ENCODE measurements around the gene ANKAR. TPM values are rescaled to one million over a fixed set of nuclear protein-coding genes. Genes with fewer than 3 reads are reported as not detected.

Gene ANKAR
- total and polyA plus RNA-seq, 2 of the 4 experiments (the other 2 are of a cell fraction), result 0.96 to 2.2 TPM

- Histone ChIP-seq H3K4me2 (ENCODE audit: low read depth, low read length) (0 out of 2 replicates have a peak overlapping the region, but pooled peaks have one; percentile 2), H3K9ac (ENCODE audit: low read depth, low read length) (no peak overlapping the region), H4K91ac (ENCODE audit: insufficient read depth, low read depth, low read length) (no peak overlapping the region), H4K5ac (ENCODE audit: low read depth, low read length) (no peak overlapping the region), H2BK15ac (ENCODE audit: low read depth, low read length) (no peak overlapping the region), H3K18ac (ENCODE audit: low read depth, low read length) (no peak overlapping the region), H3K9me3 (ENCODE audit: control insufficient read depth, insufficient read depth, low read length) (no peaks in the 10 kb centered on the region), H3K27ac (ENCODE audit: insufficient read depth, low read length) (no peak overlapping the region), H3K79me1 (ENCODE audit: low read depth in 1 of 2, low read length in 2 of 2) (peaks cover 9 to 11% of the 10 kb centered on the region in 2 experiments; a peak in 2 of 4 replicates), H2AFZ (replicated peaks; ENCODE audit: low read length, poor library complexity) (no peak overlapping the region), H3K4me3 (ENCODE audit: insufficient read depth, low read depth, low read length) (no peak overlapping the region), H2BK120ac (ENCODE audit: low read depth, low read length) (no peak overlapping the region), H3K9me1 (ENCODE audit: insufficient read depth, low read length) (no peaks in the 10 kb centered on the region), H2BK5ac (ENCODE audit: low read depth, low read length, poor library complexity, severe bottlenecking) (no peak overlapping the region), H4K20me1 (ENCODE audit: insufficient read depth, low read length) (peaks cover 4% of the 10 kb centered on the region; the same call in 1 of the 2 replicates), H3K23ac (ENCODE audit: low read depth, low read length) (no peak overlapping the region), H3K14ac (replicated peaks; ENCODE audit: low read depth, low read length) (no peak overlapping the region), H2AK9ac (replicated peaks; ENCODE audit: low read depth, low read length, poor library complexity) (no peak overlapping the region), H2AK5ac (ENCODE audit: low read depth, low read length) (no peak overlapping the region), H3K56ac (ENCODE audit: extremely low read depth, insufficient read depth, low read length) (no peak overlapping the region), H3K27me3 (ENCODE audit: control insufficient read depth, insufficient read depth, low read length) (no peaks in the 10 kb centered on the region), H3K36me3 (ENCODE audit: control insufficient read depth, insufficient read depth, low read length) (0 out of 2 replicates have a peak, but pooled peaks cover 1% of the 10 kb centered on the region), H3K4me1 (ENCODE audit: control insufficient read depth, insufficient read depth, low read length) (peaks cover 7% of the 10 kb centered on the region; the same call in 1 of the 2 replicates), H4K8ac (ENCODE audit: low read depth in 2 of 2, low read length in 2 of 2) (no peak overlapping the region), H3K4ac (ENCODE audit: low read depth, low read length) (no peak overlapping the region), H2BK20ac (ENCODE audit: low read depth, low read length) (no peak overlapping the region)
- ATAC-seq (ENCODE audit: low read depth) (peak; percentile 86), DNase-seq (peak; percentile 78)
- ChIA-PET POLR2A (ENCODE audit: unreplicated experiment) (no interaction called here), CTCF (no interaction called here)
- no TSS peak for BruUV-seq (replicated peaks)
- intact Hi-C loops (cut with micrococcal nuclease) (no loop called here), in situ Hi-C loops (cut with MboI; ENCODE audit: low sequenced_read_pairs) (no loop called here), dilution Hi-C loops (cut with HindIII; ENCODE audit: low sequenced_read_pairs, unreplicated experiment) (no loop called here)
- TF ChIP-seq MAZ (IDR thresholded peaks at IDR 0.05; ENCODE audit: borderline replicate concordance, low read depth, low read length) (no peak), CEBPB (IDR thresholded peaks at IDR 0.05; ENCODE audit: low read depth, low read length) (no peak), BHLHE40 (IDR thresholded peaks at IDR 0.05; ENCODE audit: low read depth, low read length) (no peak), NFE2L2 (IDR thresholded peaks at IDR 0.05; ENCODE audit: low read depth, low read length) (no peak), ELK1 (IDR thresholded peaks at IDR 0.05; ENCODE audit: borderline replicate concordance, low read depth, low read length) (no peak), RAD21 (IDR thresholded peaks at IDR 0.05; ENCODE audit: low read length) (no peak)
- no CpG with 5 or more reads among the region's 2 CpGs for WGBS, 2 experiments (ENCODE audit: extremely low coverage in 2 of 2, insufficient read length in 1 of 2)
Measured at GRCh38 chr2:189685540-189686229, 11.2 kb downstream of the ANKAR start.

Data from IMR-90 (cell line).